H1 (cell line): Measurements from ENCODE around the gene MPV17. TPM values are rescaled to one million over a fixed set of nuclear protein-coding genes. Genes with fewer than 3 reads are reported as not detected.

Experiments used
- BACH1 ChIP-seq: IDR thresholded peaks from 2 replicates; pipeline ENCODE4 v1.6.1; 2012; ENCODE audit warnings: low read length, improper control_type of control experiment
- BCL11A ChIP-seq, 2 experiments: IDR thresholded peaks; one replicate each; pipeline ENCODE4 v1.6.1; 2011; ENCODE audit warnings: low read depth in 2 of 2, low read length in 2 of 2, mild to moderate bottlenecking in 2 of 2
- GTF2F1 ChIP-seq: IDR thresholded peaks from 2 replicates; pipeline ENCODE4 v1.6.1; 2012; ENCODE audit warnings: low read depth, low read length, improper control_type of control experiment, borderline replicate concordance
- JUND ChIP-seq: IDR thresholded peaks from 2 replicates; pipeline ENCODE4 v1.6.1; 2011; ENCODE audit warnings: mild to moderate bottlenecking, improper control_type of control experiment, low read length
- RAD21 ChIP-seq, 2 experiments: IDR thresholded peaks in 1 of 2; conservative IDR thresholded peaks in 1 of 2; 2 replicates each; pipeline ENCODE4 v1.6.1; 2011; ENCODE audit warnings: low read depth in 2 of 2, low read length in 2 of 2, improper control_type of control experiment in 1 of 2, inconsistent platforms in 1 of 2, mild to moderate bottlenecking in 1 of 2, moderate library complexity in 1 of 2
- RBBP5 ChIP-seq: IDR thresholded peaks from 2 replicates; pipeline ENCODE4 v1.7.1; 2012; ENCODE audit warnings: low read depth, mild to moderate bottlenecking, inconsistent platforms, low read length, moderate library complexity, borderline replicate concordance
- TBP ChIP-seq: IDR thresholded peaks from 2 replicates; pipeline ENCODE4 v1.6.1; 2011; ENCODE audit warnings: low read depth, low read length, improper control_type of control experiment
- polyA plus RNA-seq, 7 experiments: library from polyadenylated mRNA; depleted of rRNA in 3 of 7; stranded (reverse) in 5 of 7; unstranded in 2 of 7; fragments of >200 nt in 5 of 7; fragments of 200-250 nt in 2 of 7; gene quantifications; 1 replicate in 5 of 7; 2 replicates in 1 of 7; 4 replicates in 1 of 7; pipeline versions ENCODE4 v1.2.1 to v1.2.3, GENCODE V29; 2011 to 2013; ENCODE audit warnings: missing spikeins in 2 of 7, mixed read lengths in 2 of 7
- total RNA-seq: library from RNA; stranded (reverse); fragmentation: NEBNext Ultra II Directional; extraction: Animal tissue kit (Norgen Biotek cat#: 25700); gene quantifications from 2 replicates; pipeline ENCODE4 v1.2.1, GENCODE V29; 2021
- TF ChIP-seq, protein P1 (sequence below): fragments of 300-600 bp; sonication (generic); IDR thresholded peaks from 2 replicates; pipeline ENCODE4 v1.7.1; 2012; ENCODE audit warnings: low read length, moderate library complexity, mild to moderate bottlenecking, inconsistent platforms; ENCODE audit not compliant: insufficient replicate concordance
- TF ChIP-seq, protein P2 (sequence below), 3 experiments: IDR thresholded peaks; 1 replicate in 2 of 3; 2 replicates in 1 of 3; pipeline versions ENCODE4 v1.5.1 to v1.6.1; 2011; ENCODE audit warnings: low read length in 3 of 3, mild to moderate bottlenecking in 3 of 3, inconsistent platforms in 2 of 3, low read depth in 1 of 3, moderate library complexity in 1 of 3; ENCODE audit not compliant: insufficient read depth in 1 of 3; ENCODE audit errors: control extremely low read depth in 1 of 3

Gene MPV17
- total and polyA plus RNA-seq, 2 of the 8 experiments (the other 6 are each of a cell fraction or from before 2014, with no cell fraction given) = 45.2 to 181 TPM

DNA sequence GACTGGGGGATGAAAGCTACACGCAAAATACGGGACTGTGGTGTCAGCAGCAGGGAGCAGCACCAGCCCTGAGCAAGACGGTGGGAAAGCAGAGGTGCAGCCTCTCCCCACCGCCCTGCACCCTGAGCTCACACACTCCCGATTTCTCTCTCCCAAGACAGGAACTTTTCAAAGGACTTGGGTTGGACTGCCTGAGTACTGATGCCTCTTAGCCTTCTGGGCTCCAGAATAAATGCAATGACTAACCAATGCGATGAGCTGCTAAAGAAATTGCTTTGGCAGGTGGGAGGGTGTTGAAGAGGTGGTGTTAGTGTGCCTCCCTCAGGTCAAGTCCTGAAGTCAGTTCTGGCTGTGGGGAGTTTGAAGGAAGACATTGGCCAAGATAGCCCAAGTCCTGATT is 31.0 kb downstream of the MPV17 start (continued):
- TF ChIP-seq, protein P1, sequence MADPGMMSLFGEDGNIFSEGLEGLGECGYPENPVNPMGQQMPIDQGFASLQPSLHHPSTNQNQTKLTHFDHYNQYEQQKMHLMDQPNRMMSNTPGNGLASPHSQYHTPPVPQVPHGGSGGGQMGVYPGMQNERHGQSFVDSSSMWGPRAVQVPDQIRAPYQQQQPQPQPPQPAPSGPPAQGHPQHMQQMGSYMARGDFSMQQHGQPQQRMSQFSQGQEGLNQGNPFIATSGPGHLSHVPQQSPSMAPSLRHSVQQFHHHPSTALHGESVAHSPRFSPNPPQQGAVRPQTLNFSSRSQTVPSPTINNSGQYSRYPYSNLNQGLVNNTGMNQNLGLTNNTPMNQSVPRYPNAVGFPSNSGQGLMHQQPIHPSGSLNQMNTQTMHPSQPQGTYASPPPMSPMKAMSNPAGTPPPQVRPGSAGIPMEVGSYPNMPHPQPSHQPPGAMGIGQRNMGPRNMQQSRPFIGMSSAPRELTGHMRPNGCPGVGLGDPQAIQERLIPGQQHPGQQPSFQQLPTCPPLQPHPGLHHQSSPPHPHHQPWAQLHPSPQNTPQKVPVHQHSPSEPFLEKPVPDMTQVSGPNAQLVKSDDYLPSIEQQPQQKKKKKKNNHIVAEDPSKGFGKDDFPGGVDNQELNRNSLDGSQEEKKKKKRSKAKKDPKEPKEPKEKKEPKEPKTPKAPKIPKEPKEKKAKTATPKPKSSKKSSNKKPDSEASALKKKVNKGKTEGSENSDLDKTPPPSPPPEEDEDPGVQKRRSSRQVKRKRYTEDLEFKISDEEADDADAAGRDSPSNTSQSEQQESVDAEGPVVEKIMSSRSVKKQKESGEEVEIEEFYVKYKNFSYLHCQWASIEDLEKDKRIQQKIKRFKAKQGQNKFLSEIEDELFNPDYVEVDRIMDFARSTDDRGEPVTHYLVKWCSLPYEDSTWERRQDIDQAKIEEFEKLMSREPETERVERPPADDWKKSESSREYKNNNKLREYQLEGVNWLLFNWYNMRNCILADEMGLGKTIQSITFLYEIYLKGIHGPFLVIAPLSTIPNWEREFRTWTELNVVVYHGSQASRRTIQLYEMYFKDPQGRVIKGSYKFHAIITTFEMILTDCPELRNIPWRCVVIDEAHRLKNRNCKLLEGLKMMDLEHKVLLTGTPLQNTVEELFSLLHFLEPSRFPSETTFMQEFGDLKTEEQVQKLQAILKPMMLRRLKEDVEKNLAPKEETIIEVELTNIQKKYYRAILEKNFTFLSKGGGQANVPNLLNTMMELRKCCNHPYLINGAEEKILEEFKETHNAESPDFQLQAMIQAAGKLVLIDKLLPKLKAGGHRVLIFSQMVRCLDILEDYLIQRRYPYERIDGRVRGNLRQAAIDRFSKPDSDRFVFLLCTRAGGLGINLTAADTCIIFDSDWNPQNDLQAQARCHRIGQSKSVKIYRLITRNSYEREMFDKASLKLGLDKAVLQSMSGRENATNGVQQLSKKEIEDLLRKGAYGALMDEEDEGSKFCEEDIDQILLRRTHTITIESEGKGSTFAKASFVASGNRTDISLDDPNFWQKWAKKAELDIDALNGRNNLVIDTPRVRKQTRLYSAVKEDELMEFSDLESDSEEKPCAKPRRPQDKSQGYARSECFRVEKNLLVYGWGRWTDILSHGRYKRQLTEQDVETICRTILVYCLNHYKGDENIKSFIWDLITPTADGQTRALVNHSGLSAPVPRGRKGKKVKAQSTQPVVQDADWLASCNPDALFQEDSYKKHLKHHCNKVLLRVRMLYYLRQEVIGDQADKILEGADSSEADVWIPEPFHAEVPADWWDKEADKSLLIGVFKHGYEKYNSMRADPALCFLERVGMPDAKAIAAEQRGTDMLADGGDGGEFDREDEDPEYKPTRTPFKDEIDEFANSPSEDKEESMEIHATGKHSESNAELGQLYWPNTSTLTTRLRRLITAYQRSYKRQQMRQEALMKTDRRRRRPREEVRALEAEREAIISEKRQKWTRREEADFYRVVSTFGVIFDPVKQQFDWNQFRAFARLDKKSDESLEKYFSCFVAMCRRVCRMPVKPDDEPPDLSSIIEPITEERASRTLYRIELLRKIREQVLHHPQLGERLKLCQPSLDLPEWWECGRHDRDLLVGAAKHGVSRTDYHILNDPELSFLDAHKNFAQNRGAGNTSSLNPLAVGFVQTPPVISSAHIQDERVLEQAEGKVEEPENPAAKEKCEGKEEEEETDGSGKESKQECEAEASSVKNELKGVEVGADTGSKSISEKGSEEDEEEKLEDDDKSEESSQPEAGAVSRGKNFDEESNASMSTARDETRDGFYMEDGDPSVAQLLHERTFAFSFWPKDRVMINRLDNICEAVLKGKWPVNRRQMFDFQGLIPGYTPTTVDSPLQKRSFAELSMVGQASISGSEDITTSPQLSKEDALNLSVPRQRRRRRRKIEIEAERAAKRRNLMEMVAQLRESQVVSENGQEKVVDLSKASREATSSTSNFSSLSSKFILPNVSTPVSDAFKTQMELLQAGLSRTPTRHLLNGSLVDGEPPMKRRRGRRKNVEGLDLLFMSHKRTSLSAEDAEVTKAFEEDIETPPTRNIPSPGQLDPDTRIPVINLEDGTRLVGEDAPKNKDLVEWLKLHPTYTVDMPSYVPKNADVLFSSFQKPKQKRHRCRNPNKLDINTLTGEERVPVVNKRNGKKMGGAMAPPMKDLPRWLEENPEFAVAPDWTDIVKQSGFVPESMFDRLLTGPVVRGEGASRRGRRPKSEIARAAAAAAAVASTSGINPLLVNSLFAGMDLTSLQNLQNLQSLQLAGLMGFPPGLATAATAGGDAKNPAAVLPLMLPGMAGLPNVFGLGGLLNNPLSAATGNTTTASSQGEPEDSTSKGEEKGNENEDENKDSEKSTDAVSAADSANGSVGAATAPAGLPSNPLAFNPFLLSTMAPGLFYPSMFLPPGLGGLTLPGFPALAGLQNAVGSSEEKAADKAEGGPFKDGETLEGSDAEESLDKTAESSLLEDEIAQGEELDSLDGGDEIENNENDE = no peak
- TF ChIP-seq TBP = no peak
- TF ChIP-seq, protein P2, sequence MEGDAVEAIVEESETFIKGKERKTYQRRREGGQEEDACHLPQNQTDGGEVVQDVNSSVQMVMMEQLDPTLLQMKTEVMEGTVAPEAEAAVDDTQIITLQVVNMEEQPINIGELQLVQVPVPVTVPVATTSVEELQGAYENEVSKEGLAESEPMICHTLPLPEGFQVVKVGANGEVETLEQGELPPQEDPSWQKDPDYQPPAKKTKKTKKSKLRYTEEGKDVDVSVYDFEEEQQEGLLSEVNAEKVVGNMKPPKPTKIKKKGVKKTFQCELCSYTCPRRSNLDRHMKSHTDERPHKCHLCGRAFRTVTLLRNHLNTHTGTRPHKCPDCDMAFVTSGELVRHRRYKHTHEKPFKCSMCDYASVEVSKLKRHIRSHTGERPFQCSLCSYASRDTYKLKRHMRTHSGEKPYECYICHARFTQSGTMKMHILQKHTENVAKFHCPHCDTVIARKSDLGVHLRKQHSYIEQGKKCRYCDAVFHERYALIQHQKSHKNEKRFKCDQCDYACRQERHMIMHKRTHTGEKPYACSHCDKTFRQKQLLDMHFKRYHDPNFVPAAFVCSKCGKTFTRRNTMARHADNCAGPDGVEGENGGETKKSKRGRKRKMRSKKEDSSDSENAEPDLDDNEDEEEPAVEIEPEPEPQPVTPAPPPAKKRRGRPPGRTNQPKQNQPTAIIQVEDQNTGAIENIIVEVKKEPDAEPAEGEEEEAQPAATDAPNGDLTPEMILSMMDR (IDR thresholded peaks at IDR 0.05; ENCODE audit: control extremely low read depth in 1 of 3, insufficient read depth in 1 of 3, low read depth in 1 of 3, low read length in 3 of 3) = peak; percentile 59 to 74 (median 70)
- no peak for TF ChIP-seq GTF2F1
- TF ChIP-seq RBBP5 = no peak
- TF ChIP-seq BCL11A (IDR thresholded peaks at IDR 0.05; ENCODE audit: low read depth in 2 of 2, low read length in 2 of 2) = no peak
- TF ChIP-seq JUND = no peak
- peak; percentile 80 to 87 for TF ChIP-seq RAD21 (IDR thresholded peaks at IDR 0.05 in 1 of 2, conservative IDR thresholded peaks at IDR 0.05 in 1 of 2; ENCODE audit: low read depth in 2 of 2, low read length in 2 of 2)
- TF ChIP-seq BACH1 = no peak
